Neural cell (in vitro differentiated cells): ENCODE measurements around the gene LRMDA. TPM values are rescaled to one million over a fixed set of nuclear protein-coding genes. Genes with fewer than 3 reads are reported as not detected.

Experiments used
- H2AFZ ChIP-seq: fragments of 200-600, 300-800 bp; sonication (generic), shearing (Covaris generic); 2 replicates; pipeline ENCODE4 v1.6.0; 2014; ENCODE audit warnings: low read depth, mild to moderate bottlenecking, antibody characterized with exemption, low read length, moderate library complexity
- H3F3A ChIP-seq: fragments of 200-600 bp; shearing (Covaris generic); 2 replicates; pipeline ENCODE4 v1.6.1; 2016; ENCODE audit warnings: mild to moderate bottlenecking, moderate library complexity, mixed read lengths, antibody characterized with exemption, low read length; ENCODE audit not compliant: insufficient read depth, poor library complexity, severe bottlenecking
- H3K27ac ChIP-seq: fragments of 200-600, 300-800 bp; sonication (generic), shearing (Covaris generic); 2 replicates; pipeline ENCODE4 v1.5.1; 2014; ENCODE audit warnings: mild to moderate bottlenecking, low read length, moderate library complexity
- H3K27me3 ChIP-seq: fragments of 300-800, 200-600 bp; sonication (generic), shearing (Covaris generic); 2 replicates; pipeline ENCODE4 v1.6.0; 2014; ENCODE audit warnings: mild to moderate bottlenecking, low read depth, low read length, moderate library complexity; ENCODE audit not compliant: insufficient read depth
- H3K36me3 ChIP-seq: fragments of 300-800, 200-600 bp; sonication (generic), shearing (Covaris generic); 2 replicates; pipeline ENCODE4 v1.5.1; 2014; ENCODE audit warnings: mild to moderate bottlenecking, antibody characterized with exemption, low read length, moderate library complexity; ENCODE audit not compliant: insufficient read depth
- H3K4me2 ChIP-seq: fragments of 300-800, 200-600 bp; sonication (generic), shearing (Covaris generic); 2 replicates; pipeline ENCODE4 v1.6.0; 2014; ENCODE audit warnings: mild to moderate bottlenecking, low read length
- H3K4me3 ChIP-seq: fragments of 300-800, 200-600 bp; sonication (generic), shearing (Covaris generic); 2 replicates; pipeline ENCODE4 v1.5.1; 2014; ENCODE audit warnings: mild to moderate bottlenecking, low read length, moderate library complexity
- H3K79me2 ChIP-seq: fragments of 200-600 bp; shearing (Covaris generic); replicated peaks from 2 replicates; pipeline ENCODE4 v1.6.0; 2014; ENCODE audit warnings: mild to moderate bottlenecking, low read length, moderate library complexity; ENCODE audit not compliant: insufficient read depth
- H3K9ac ChIP-seq: fragments of 300-800, 200-600 bp; sonication (generic), shearing (Covaris generic); 2 replicates; pipeline ENCODE4 v1.6.1; 2016; ENCODE audit warnings: mild to moderate bottlenecking, low read length, mixed read lengths
- H3K9me2 ChIP-seq: fragments of 200-600 bp; shearing (Covaris generic); 2 replicates; pipeline ENCODE4 v1.6.1; 2016; ENCODE audit warnings: mild to moderate bottlenecking, low read length, mixed read lengths; ENCODE audit not compliant: insufficient read depth
- H3K9me3 ChIP-seq: fragments of 200-600, 300-800 bp; sonication (generic), shearing (Covaris generic); 2 replicates; pipeline ENCODE4 v1.6.1; 2016; ENCODE audit warnings: mild to moderate bottlenecking, mixed run types, low read length, moderate library complexity, mixed read lengths
- H4K20me1 ChIP-seq: fragments of 200-600 bp; shearing (Covaris generic); 2 replicates; pipeline ENCODE4 v1.6.1; 2016; ENCODE audit warnings: mild to moderate bottlenecking, mixed run types; ENCODE audit not compliant: insufficient read depth
- EP300 ChIP-seq: fragments of 450-650 bp; conservative IDR thresholded peaks from 2 replicates; pipeline ENCODE4 v1.6.1; 2014; ENCODE audit warnings: antibody characterized with exemption, mild to moderate bottlenecking, moderate library complexity; ENCODE audit not compliant: poor library complexity, severe bottlenecking
- EZH2 ChIP-seq: fragments of 200-600, 300-800 bp; shearing (Covaris generic), sonication (generic); IDR thresholded peaks from 2 replicates; pipeline ENCODE4 v1.6.1; 2014; ENCODE audit warnings: antibody characterized with exemption, low read length, borderline replicate concordance, mild to moderate bottlenecking; ENCODE audit not compliant: insufficient read depth, poor library complexity, severe bottlenecking
- MXI1 ChIP-seq: fragments of 450-650 bp; conservative IDR thresholded peaks from 2 replicates; pipeline ENCODE4 v1.6.1; 2014; ENCODE audit warnings: antibody characterized with exemption, mild to moderate bottlenecking; ENCODE audit not compliant: poor library complexity, severe bottlenecking
- POLR2AphosphoS5 ChIP-seq: IDR thresholded peaks from 2 replicates; pipeline ENCODE4 v1.6.1; 2012
- RAD21 ChIP-seq: fragments of 450-650 bp; conservative IDR thresholded peaks from 2 replicates; pipeline ENCODE4 v1.6.1; 2014; ENCODE audit warnings: antibody characterized with exemption, mild to moderate bottlenecking, moderate library complexity
- SMC3 ChIP-seq: fragments of 450-650 bp; conservative IDR thresholded peaks from 2 replicates; pipeline ENCODE4 v1.6.1; 2014; ENCODE audit warnings: antibody characterized with exemption, mild to moderate bottlenecking, moderate library complexity; ENCODE audit not compliant: poor library complexity
- TAF1 ChIP-seq: IDR thresholded peaks from 2 replicates; pipeline ENCODE4 v1.6.1; 2012; ENCODE audit warnings: low read depth
- polyA plus RNA-seq: library from polyadenylated mRNA; depleted of rRNA; stranded (reverse); fragments of >200 nt; gene quantifications from 2 replicates; pipeline ENCODE4 v1.2.3, GENCODE V29; 2014
- TF ChIP-seq, protein P1 (sequence below): fragments of 450-650 bp; IDR thresholded peaks from 2 replicates; pipeline ENCODE4 v1.5.1; 2014; ENCODE audit warnings: antibody characterized with exemption, mild to moderate bottlenecking, moderate library complexity; ENCODE audit not compliant: poor library complexity, severe bottlenecking
- TF ChIP-seq, protein P2 (sequence below): IDR thresholded peaks from 2 replicates; pipeline ENCODE4 v1.6.1; 2012; ENCODE audit warnings: borderline replicate concordance

LRMDA gene
- polyA plus RNA-seq, 1 donor from 2014 or later, result 5.6 TPM

DNA sequence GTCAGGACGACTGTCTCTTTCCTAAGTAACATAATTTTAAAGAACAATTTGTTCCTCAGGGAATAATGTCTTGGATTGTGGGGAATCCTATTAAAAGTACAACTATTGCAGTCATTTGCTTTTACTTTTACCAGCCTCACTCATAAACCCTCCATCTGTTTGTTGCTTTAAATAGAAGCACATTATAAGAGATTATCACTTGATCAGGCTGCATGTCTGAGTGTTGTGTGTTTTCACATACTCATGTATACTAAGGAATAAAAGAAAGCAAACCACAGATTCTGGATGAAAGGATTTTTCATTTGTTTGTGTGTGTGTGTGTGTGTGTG lies 1128.4 kb downstream of the LRMDA start:
- Histone ChIP-seq H3K9ac (no peak overlapping the region), H3K36me3 (no peaks in the 10 kb centered on the region), H3K9me3 (no peaks in the 10 kb centered on the region), H4K20me1 (no peaks in the 10 kb centered on the region), H3K4me3 (no peak overlapping the region), H3K4me2 (no peak overlapping the region), H3K27me3 (no peaks in the 10 kb centered on the region), H3F3A (no peaks in the 10 kb centered on the region), H3K79me2 (no peaks in the 10 kb centered on the region), H3K27ac (no peak overlapping the region), H2AFZ (no peak overlapping the region), H3K9me2 (no peaks in the 10 kb centered on the region)
- TF ChIP-seq POLR2AphosphoS5 (no peak), SMC3 (no peak), MXI1 (no peak), EZH2 (no peak), RAD21 (no peak), TAF1 (no peak), EP300 (no peak)
- TF ChIP-seq, protein P1, sequence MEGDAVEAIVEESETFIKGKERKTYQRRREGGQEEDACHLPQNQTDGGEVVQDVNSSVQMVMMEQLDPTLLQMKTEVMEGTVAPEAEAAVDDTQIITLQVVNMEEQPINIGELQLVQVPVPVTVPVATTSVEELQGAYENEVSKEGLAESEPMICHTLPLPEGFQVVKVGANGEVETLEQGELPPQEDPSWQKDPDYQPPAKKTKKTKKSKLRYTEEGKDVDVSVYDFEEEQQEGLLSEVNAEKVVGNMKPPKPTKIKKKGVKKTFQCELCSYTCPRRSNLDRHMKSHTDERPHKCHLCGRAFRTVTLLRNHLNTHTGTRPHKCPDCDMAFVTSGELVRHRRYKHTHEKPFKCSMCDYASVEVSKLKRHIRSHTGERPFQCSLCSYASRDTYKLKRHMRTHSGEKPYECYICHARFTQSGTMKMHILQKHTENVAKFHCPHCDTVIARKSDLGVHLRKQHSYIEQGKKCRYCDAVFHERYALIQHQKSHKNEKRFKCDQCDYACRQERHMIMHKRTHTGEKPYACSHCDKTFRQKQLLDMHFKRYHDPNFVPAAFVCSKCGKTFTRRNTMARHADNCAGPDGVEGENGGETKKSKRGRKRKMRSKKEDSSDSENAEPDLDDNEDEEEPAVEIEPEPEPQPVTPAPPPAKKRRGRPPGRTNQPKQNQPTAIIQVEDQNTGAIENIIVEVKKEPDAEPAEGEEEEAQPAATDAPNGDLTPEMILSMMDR, result no peak
- TF ChIP-seq, protein P2, sequence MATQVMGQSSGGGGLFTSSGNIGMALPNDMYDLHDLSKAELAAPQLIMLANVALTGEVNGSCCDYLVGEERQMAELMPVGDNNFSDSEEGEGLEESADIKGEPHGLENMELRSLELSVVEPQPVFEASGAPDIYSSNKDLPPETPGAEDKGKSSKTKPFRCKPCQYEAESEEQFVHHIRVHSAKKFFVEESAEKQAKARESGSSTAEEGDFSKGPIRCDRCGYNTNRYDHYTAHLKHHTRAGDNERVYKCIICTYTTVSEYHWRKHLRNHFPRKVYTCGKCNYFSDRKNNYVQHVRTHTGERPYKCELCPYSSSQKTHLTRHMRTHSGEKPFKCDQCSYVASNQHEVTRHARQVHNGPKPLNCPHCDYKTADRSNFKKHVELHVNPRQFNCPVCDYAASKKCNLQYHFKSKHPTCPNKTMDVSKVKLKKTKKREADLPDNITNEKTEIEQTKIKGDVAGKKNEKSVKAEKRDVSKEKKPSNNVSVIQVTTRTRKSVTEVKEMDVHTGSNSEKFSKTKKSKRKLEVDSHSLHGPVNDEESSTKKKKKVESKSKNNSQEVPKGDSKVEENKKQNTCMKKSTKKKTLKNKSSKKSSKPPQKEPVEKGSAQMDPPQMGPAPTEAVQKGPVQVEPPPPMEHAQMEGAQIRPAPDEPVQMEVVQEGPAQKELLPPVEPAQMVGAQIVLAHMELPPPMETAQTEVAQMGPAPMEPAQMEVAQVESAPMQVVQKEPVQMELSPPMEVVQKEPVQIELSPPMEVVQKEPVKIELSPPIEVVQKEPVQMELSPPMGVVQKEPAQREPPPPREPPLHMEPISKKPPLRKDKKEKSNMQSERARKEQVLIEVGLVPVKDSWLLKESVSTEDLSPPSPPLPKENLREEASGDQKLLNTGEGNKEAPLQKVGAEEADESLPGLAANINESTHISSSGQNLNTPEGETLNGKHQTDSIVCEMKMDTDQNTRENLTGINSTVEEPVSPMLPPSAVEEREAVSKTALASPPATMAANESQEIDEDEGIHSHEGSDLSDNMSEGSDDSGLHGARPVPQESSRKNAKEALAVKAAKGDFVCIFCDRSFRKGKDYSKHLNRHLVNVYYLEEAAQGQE, result no peak

DNA sequence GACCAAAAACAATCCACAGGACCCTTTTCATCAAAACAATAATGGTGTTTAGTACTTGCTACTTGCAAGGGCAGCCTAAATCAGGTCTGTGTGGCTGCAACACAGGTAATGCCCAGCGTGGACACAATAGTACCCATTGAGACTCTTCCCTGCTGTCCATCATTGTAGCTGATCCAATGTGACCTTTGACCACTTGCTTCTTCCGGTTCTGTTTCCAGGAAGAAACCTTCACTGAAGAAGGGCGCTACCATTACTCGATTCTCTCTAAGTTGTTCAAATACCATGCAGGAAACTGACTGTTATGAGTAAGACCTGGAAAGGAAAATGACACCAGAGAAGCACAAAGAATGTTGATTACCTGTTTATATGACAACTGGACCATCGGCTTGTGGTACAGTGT lies 1128.9 kb downstream of the LRMDA start:
- no peak overlapping the region for H3K4me2 ChIP-seq
- H3K36me3 ChIP-seq, result no peaks in the 10 kb centered on the region
- no peak overlapping the region for H2AFZ ChIP-seq
- no peak overlapping the region for H3K27ac ChIP-seq
- no peaks in the 10 kb centered on the region for H3K9me3 ChIP-seq
- H3K9me2 ChIP-seq, result no peaks in the 10 kb centered on the region
- no peaks in the 10 kb centered on the region for H4K20me1 ChIP-seq
- no peak overlapping the region for H3K9ac ChIP-seq
- no peaks in the 10 kb centered on the region for H3K27me3 ChIP-seq
- H3K4me3 ChIP-seq, result no peak overlapping the region
- TF ChIP-seq SMC3 (no peak), RAD21 (no peak), EP300 (no peak), TAF1 (no peak)
- TF ChIP-seq, protein P1, result no peak
- TF ChIP-seq, protein P2, result no peak
- no peaks in the 10 kb centered on the region for H3F3A ChIP-seq
- no peaks in the 10 kb centered on the region for H3K79me2 ChIP-seq
